OCI-LY3 (cell line): ENCODE data around the gene ZNF286A.

Experiments
- CTCF ChIP-seq: fragments of 200-600, 300-600 bp; sonication (generic); IDR thresholded peaks from 2 replicates; pipeline ENCODE4 v1.5.1; 2014; ENCODE audit warnings: antibody characterized with exemption, low read length, low read depth
- EZH2phosphoT487 ChIP-seq: fragments of 200-600 bp; shearing (Covaris generic); IDR thresholded peaks from 2 replicates; pipeline ENCODE4 v1.6.1; 2018; ENCODE audit warnings: antibody characterized with exemption, mixed run types, low read depth

- TF ChIP-seq CTCF (no peak), EZH2phosphoT487 (no peak)
Measured at GRCh38 chr17:15741624-15742023, 42.1 kb downstream of the ZNF286A start.
